HG03025 (cell line): ENCODE data around the gene C12orf50.
"Not testable (repeated sequence)": the region's sequence is repeated elsewhere in the genome, so short reads cannot be mapped to it uniquely, and the experiment has no call there.

ENCODE experiments used
- ATAC-seq: cut with Tn5 transposase; IDR thresholded peaks from one replicate; pipeline ENCODE4 v1.9.1; 2021; ENCODE audit warnings: mild to moderate bottlenecking, moderate library complexity; ENCODE audit not compliant: unreplicated experiment, low FRiP score

The C12orf50 gene, protein sequence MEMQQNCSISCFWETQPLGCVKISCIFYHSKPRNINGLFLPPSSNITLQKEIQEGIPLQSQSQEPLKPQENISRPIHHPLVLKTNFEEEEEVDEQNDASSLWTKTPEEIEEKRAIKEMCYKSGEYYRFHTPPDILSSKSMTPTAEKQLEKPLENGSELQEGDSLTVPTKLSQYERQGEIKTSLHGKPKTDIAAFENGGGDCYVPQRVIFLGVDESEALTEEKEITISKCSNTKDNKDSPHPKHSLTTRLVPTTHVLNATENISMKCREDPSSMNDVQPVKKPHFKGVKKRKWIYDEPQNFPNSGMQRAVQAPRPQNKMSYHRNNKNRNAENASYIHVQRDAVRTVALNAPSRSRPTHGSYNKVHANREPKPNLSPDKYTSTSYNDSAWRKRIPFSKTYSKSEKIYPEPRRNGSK

DNA sequence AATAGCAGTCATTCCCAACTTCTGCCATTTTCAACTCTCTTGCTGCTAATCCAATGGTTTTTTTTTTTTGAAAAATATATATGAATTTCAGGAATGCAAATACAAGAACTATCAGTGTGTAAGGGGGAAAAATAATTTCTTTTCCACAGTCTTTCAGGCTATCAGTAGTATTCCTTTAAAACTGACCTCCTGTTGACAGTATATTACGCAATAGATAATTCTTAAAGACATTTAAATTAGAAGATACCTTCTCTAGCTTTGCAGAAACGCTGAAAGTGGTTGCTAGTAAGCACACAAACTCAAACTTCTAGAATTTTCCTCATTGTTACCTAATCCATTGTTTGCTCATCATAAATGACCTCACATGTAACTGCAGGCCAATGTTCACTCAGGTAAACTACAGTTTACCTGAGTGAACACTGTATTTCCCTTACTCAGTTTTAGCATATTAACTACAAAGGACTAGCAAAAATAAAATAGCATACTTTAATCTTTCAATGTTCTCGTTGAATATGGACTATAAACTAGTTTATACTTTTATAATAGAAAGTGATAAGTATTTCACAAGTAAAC is at the start of gene C12orf50:
Gene C12orf50, minus strand, starts transcription at position 309 of the 573 bp plus-strand sequence. CDS start 2,439 bp downstream, outside the sequence.
- ATAC-seq = no peak

GRCh38 chr12:88067301-88067700 is 38.1 kb upstream of the C12orf50 start:
- no peak for ATAC-seq

GRCh38 chr12:88063375-88063774 is 34.2 kb upstream of the C12orf50 start:
- ATAC-seq = peak; percentile 53

- peak; percentile 90 for ATAC-seq
These were observed 33.3 kb upstream of the C12orf50 start for GRCh38 chr12:88062474-88062873.

DNA sequence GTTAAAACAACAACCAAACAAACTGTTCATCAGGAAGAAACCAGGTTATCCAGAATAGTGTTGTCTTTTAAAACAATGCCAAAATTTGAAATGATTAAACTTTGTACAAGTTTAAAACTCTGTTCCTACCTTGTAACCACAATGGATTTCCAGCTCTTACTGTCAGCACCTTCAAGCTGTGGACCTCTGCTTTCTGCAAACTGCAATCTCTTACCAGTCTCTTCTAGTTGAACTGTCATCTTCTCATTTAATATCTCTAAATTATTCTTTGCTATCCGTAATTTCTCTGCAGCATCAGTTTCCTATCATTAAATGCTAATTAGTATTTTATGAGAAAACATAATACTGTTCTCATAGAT is 29.5 kb upstream of the C12orf50 start:
- ATAC-seq = no peak

DNA sequence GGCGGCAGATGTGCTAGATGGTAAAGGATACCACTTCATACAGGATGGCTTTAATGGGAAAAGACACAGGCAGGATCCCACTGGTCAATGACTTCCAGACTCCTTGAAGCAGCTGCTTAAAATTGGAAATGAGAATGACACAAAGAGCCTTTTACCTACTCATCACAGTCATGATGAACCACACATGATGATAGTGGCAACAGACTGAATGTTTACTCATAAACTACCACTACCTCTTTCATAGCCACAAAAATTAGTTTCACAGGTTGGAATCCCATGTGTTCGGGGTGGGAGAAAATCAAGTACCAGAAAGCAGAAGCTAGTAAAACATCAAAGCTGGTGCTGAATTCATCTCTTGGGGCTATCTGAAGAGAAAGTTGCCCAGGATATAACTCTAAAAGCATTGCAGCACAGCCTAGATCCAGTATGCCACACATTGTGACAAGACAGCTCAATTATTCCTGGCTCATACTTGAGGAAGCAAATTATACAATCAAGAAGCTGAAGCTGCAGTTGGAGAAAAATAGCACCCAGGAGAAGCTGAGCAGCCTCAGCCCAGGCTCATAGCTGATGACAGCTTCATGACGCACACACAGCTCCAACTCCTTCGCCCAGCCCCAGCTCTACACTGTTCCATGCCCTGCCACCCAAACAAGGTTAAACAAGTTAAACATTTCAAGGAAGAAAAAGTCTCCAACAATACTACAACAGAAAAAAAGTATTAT is 29.0 kb upstream of the C12orf50 start:
- ATAC-seq = no peak

- no peak for ATAC-seq
These were observed 27.4 kb upstream of the C12orf50 start for GRCh38 chr12:88056571-88056970.

DNA sequence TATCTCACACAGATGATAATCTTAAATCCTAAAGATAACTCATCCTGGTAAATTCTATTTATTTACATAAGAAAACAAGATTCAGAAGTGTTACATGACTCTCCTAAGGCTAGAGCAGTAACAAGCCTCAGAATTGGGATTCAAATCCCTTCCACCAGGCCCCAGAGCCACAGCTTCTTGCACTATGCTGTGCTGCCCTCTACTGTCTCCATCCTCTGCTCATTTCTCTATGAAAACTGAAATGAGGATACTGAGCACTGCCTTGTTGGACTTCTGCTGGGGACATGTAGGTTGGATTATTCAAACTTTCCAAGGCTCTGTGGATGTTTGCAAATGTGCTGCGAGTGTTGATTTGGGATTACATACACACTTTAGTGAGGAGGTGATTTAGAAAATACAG is 23.5 kb upstream of the C12orf50 start:
- ATAC-seq = peak; percentile 48

- no peak for ATAC-seq
These were observed 14.8 kb upstream of the C12orf50 start for GRCh38 chr12:88044035-88044434.

- ATAC-seq = no peak
These were observed 8.6 kb upstream of the C12orf50 start for GRCh38 chr12:88037770-88038169.

DNA sequence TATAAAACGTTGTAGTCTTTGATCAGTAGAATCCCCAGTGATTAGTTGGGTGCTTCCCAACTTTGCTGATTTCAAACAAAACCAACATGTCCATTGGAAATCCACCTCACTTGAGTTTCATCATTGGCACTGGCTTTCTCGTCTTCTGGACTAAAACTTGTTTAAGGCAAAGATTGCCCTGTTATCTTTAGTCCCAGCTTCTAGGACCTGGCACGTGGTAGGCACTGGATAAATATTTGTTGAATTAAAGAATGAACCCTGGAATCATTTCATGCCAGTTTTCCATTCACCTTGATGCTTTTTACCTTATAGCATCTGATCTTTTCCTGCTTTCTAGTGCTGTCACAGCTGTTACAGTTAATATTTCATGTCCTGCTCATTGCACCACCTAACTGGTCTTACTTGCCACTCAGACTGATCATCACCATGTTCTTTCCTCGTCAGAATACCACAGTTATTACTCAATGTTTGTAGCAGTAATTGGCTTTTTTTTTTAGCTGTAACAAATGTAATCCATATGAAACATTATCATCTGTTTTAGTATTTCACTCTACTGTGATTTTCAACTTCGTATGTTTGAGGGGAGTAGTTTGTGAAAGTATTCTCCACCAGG is 7.3 kb upstream of the C12orf50 start:
- no peak for ATAC-seq

DNA sequence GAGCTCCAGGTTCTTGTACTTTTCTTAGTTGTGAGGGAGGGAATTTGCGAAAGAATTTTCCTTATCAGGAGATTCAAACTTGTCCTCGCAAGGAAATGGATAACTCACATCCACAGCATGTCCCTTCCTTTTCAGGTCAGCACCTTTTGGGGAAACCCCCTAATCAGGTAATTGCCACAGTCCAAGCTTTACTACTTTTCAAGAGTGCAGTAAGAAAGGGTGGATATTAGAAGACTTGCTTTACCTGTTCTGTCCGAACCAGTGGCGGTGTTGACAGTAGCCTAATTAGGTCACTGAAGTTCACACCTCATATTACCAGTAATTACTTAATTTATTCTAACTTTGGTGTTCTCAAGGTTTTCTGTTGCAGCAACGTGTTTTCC is 6.7 kb upstream of the C12orf50 start:
- peak; percentile 20 for ATAC-seq

DNA sequence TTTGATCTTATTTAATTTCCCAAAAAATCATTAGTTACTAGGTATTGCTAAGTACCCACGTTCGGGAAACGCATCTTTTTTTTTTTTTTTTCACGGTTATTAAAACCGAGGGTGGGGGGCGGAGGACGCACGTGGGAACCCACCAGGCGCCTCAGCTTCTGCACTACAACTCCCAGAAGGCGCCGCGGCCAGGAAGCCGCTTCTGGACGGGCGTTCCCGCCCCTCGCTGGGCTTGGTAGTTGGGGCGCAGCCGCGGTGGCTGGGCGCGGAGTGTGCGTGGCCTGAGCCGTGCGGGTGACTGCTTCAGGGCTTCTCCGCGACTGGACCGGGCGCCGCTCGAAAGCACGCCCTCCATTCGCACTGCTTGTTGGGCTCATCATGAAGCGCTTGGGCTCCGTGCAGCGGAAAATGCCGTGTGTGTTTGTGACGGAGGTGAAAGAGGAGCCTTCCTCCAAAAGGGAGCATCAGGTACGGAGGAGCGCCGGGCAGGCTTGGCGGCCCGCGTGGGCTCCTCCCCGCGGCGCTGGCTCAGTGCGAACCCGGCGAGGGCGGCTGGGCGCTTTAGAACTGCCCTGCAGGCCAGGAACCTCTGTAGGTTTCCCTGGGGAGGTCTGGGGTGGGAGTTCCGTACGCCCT is 6.2 kb upstream of the C12orf50 start:
- ATAC-seq = peak; percentile 100

- ATAC-seq = not testable (repeated sequence)
These were observed 2.0 kb upstream of the C12orf50 start for GRCh38 chr12:88031161-88031560.

- ATAC-seq = no peak
These were observed 3.0 kb downstream of the C12orf50 start for GRCh38 chr12:88026196-88026595.

- no peak for ATAC-seq
These were observed 11.2 kb downstream of the C12orf50 start for GRCh38 chr12:88017964-88018363.

GRCh38 chr12:88015825-88016224 is 13.4 kb downstream of the C12orf50 start:
- ATAC-seq = no peak

GRCh38 chr12:88011755-88012154 is 17.4 kb downstream of the C12orf50 start:
- ATAC-seq = no peak

GRCh38 chr12:88006351-88006750 is 22.9 kb downstream of the C12orf50 start:
- ATAC-seq = no peak

DNA sequence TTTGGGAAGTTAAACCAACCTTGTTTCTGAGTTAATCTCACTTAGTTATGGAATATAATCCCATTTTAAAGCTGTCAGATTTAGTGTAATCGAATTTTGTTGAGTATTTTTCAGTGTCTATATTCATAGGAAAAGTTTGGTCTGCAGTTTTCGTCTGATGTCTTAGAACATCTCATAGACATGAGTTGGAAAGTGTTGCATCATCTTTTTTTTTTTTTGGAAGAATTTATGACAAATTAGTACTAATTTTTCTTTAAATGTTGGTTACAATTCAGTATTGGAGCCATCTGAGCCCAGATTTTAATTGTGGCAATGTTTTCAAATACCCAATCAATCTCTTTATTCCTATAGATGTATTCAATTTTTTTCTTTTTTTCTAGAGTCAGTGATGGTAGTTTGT is 27.9 kb downstream of the C12orf50 start:
- ATAC-seq = no peak
